OCI-LY7 (cell line): ENCODE results near the gene MVB12B. TPM values are rescaled to one million over a fixed set of nuclear protein-coding genes. Genes with fewer than 3 reads are reported as not detected.

Experiments used
- BruUV-seq: library from RNA; stranded (reverse); fragments of 400-500 nt; replicated peaks from 2 replicates; lab custom pipeline; 2021; lab: Mats Ljungman, UMichigan
- CTCF ChIA-PET: fragments of 300-600 bp; sonication (Branson Sonifier 250); formaldehyde crosslinking; loops from one replicate; lab custom pipeline; 2022; ENCODE audit warnings: antibody characterized with exemption; ENCODE audit not compliant: unreplicated experiment; lab: Charles Lee
- POLR2A ChIA-PET: fragments of 300-600 bp; sonication (Branson Sonifier 250); formaldehyde crosslinking; loops from one replicate; lab custom pipeline; 2022; ENCODE audit warnings: antibody characterized with exemption; lab: Charles Lee
- DNase-seq: peaks from one replicate; pipeline ENCODE4 v3.0.0-alpha.2; 2015; ENCODE audit warnings: low spot score
- H2AFZ ChIP-seq: fragments of 200-600 bp; sonication (generic), shearing (Covaris generic); 2 replicates; pipeline ENCODE4 v1.6.1; 2014; ENCODE audit warnings: mild to moderate bottlenecking, antibody characterized with exemption, low read length, moderate library complexity
- H3K27ac ChIP-seq: fragments of 200-600 bp; sonication (generic); 2 replicates; pipeline ENCODE4 v1.5.1; 2014; ENCODE audit warnings: mixed run types, low read depth, mild to moderate bottlenecking, moderate library complexity, low read length, inconsistent platforms; ENCODE audit not compliant: poor library complexity, severe bottlenecking
- H3K36me3 ChIP-seq: fragments of 200-600 bp; sonication (generic); 2 replicates; pipeline ENCODE4 v1.6.1; 2014; ENCODE audit warnings: mild to moderate bottlenecking, antibody characterized with exemption, low read length, moderate library complexity, mixed read lengths; ENCODE audit not compliant: insufficient read depth
- H3K4me1 ChIP-seq: fragments of 200-600 bp; sonication (generic); 2 replicates; pipeline ENCODE4 v1.5.1; 2014; ENCODE audit warnings: mild to moderate bottlenecking, low read length; ENCODE audit not compliant: insufficient read depth, poor library complexity, severe bottlenecking
- H3K4me2 ChIP-seq: fragments of 200-600 bp; sonication (generic); 2 replicates; pipeline ENCODE4 v1.6.1; 2014; ENCODE audit warnings: mild to moderate bottlenecking, low read length
- H3K4me3 ChIP-seq: fragments of 200-600 bp; sonication (generic); 2 replicates; pipeline ENCODE4 v1.5.1; 2014; ENCODE audit warnings: mild to moderate bottlenecking, low read depth, low read length; ENCODE audit not compliant: poor library complexity, severe bottlenecking
- H3K79me2 ChIP-seq: fragments of 200-600 bp; sonication (generic); 2 replicates; pipeline ENCODE4 v1.6.1; 2016; ENCODE audit warnings: low read depth, mild to moderate bottlenecking, low read length, moderate library complexity, mixed read lengths; ENCODE audit not compliant: insufficient read depth
- H3K9me2 ChIP-seq: fragments of 200-600 bp; sonication (generic); 2 replicates; pipeline ENCODE4 v1.6.1; 2016; ENCODE audit warnings: mild to moderate bottlenecking, low read length, mixed read lengths; ENCODE audit not compliant: insufficient read depth
- H3K9me3 ChIP-seq: fragments of 200-600 bp; sonication (generic); 2 replicates; pipeline ENCODE4 v1.6.1; 2014; ENCODE audit warnings: mild to moderate bottlenecking, mixed run types, low read length, mixed read lengths
- H4K20me1 ChIP-seq: fragments of 200-600 bp; sonication (generic); 2 replicates; pipeline ENCODE4 v1.6.1; 2014; ENCODE audit warnings: mild to moderate bottlenecking, antibody characterized with exemption, low read length, moderate library complexity, mixed read lengths; ENCODE audit not compliant: insufficient read depth
- EZH2phosphoT487 ChIP-seq: fragments of 200-600 bp; sonication (generic); IDR thresholded peaks from 2 replicates; pipeline ENCODE4 v1.6.1; 2018; ENCODE audit warnings: low read depth, borderline replicate concordance, mild to moderate bottlenecking, mixed run types, antibody characterized with exemption, low read length, moderate library complexity, mixed read lengths
- intact Hi-C: fragments of 100-400 bp; cut with micrococcal nuclease; formaldehyde crosslinking; loops from one replicate; pipeline ENCODE4 v1.10.0; 2022; ENCODE audit not compliant: unreplicated experiment
- total RNA-seq, 2 experiments: library from RNA; depleted of rRNA in 1 of 2; stranded (reverse); fragments of >200 nt in 1 of 2; shearing (Covaris generic) in 1 of 2; gene quantifications; 2 replicates each; pipeline ENCODE4 v1.2.3, GENCODE V29; 2014 to 2022
- TF ChIP-seq, protein P1 (sequence below): fragments of 200-600 bp; sonication (generic); conservative IDR thresholded peaks from 2 replicates; pipeline ENCODE4 v1.5.1; 2014; ENCODE audit warnings: mild to moderate bottlenecking, antibody characterized with exemption, low read length, moderate library complexity, mixed read lengths

Gene MVB12B
- total RNA-seq, 2 experiments from 2014 or later: 1.3 TPM; not detected in 1

- TF ChIP-seq, protein P1, sequence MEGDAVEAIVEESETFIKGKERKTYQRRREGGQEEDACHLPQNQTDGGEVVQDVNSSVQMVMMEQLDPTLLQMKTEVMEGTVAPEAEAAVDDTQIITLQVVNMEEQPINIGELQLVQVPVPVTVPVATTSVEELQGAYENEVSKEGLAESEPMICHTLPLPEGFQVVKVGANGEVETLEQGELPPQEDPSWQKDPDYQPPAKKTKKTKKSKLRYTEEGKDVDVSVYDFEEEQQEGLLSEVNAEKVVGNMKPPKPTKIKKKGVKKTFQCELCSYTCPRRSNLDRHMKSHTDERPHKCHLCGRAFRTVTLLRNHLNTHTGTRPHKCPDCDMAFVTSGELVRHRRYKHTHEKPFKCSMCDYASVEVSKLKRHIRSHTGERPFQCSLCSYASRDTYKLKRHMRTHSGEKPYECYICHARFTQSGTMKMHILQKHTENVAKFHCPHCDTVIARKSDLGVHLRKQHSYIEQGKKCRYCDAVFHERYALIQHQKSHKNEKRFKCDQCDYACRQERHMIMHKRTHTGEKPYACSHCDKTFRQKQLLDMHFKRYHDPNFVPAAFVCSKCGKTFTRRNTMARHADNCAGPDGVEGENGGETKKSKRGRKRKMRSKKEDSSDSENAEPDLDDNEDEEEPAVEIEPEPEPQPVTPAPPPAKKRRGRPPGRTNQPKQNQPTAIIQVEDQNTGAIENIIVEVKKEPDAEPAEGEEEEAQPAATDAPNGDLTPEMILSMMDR: no peak
- TF ChIP-seq EZH2phosphoT487: no peak
- DNase-seq: no peak
- BruUV-seq: no TSS peak
- no peak overlapping the region for H3K4me3 ChIP-seq
- H3K4me2 ChIP-seq: no peak overlapping the region
- H3K27ac ChIP-seq: no peak overlapping the region
- H3K9me3 ChIP-seq: no peaks in the 10 kb centered on the region
- no peaks in the 10 kb centered on the region for H4K20me1 ChIP-seq
- intact Hi-C loops: no loop called here
- no peaks in the 10 kb centered on the region for H3K9me2 ChIP-seq
- CTCF ChIA-PET: no interaction called here
- H2AFZ ChIP-seq: no peak overlapping the region
- H3K36me3 ChIP-seq: no peaks in the 10 kb centered on the region
- no peaks in the 10 kb centered on the region for H3K79me2 ChIP-seq
- POLR2A ChIA-PET: interaction anchor here (0.7 kb wide), 1 partner anchor 278 kb away, joined by 3 read pairs; no protein-coding TSS in a partner anchor
- H3K4me1 ChIP-seq: no peaks in the 10 kb centered on the region
These were observed 73.9 kb downstream of the MVB12B start for GRCh38 chr9:126400571-126400970.

- H3K9me2 ChIP-seq: no peaks in the 10 kb centered on the region
- no peak overlapping the region for H2AFZ ChIP-seq
- no peak overlapping the region for H3K4me3 ChIP-seq
- H3K9me3 ChIP-seq: no peaks in the 10 kb centered on the region
- no peaks in the 10 kb centered on the region for H3K4me1 ChIP-seq
- no TSS peak for BruUV-seq
- H3K79me2 ChIP-seq: no peaks in the 10 kb centered on the region
- no peak for DNase-seq
- CTCF ChIA-PET: no interaction called here
- intact Hi-C loops: no loop called here
- H3K36me3 ChIP-seq: no peaks in the 10 kb centered on the region
- no peaks in the 10 kb centered on the region for H4K20me1 ChIP-seq
- H3K4me2 ChIP-seq: no peak overlapping the region
- TF ChIP-seq EZH2phosphoT487: no peak
- TF ChIP-seq, protein P1: no peak
- H3K27ac ChIP-seq: no peak overlapping the region
- POLR2A ChIA-PET: interaction anchor here (0.7 kb wide), 1 partner anchor 277 kb away, joined by 3 read pairs; no protein-coding TSS in a partner anchor
These were observed 74.5 kb downstream of the MVB12B start for GRCh38 chr9:126401107-126401506.

- ChIA-PET CTCF (no interaction called here), POLR2A (no interaction called here)
- Histone ChIP-seq H3K4me3 (no peak overlapping the region), H3K4me1 (no peaks in the 10 kb centered on the region), H3K27ac (no peak overlapping the region), H2AFZ (no peak overlapping the region), H3K36me3 (no peaks in the 10 kb centered on the region), H3K9me2 (no peaks in the 10 kb centered on the region), H3K79me2 (no peaks in the 10 kb centered on the region), H4K20me1 (no peaks in the 10 kb centered on the region), H3K4me2 (no peak overlapping the region), H3K9me3 (no peaks in the 10 kb centered on the region)
- intact Hi-C loops: no loop called here
- TF ChIP-seq, protein P1: no peak
- TF ChIP-seq EZH2phosphoT487: no peak
- BruUV-seq: no TSS peak
- DNase-seq: no peak
These were observed 75.0 kb downstream of the MVB12B start for GRCh38 chr9:126401581-126401980.
